T47D (cell line): ENCODE data around the gene FKBP1B.
"Not testable (repeated sequence)": the region's sequence is repeated elsewhere in the genome, so short reads cannot be mapped to it uniquely, and the experiment has no call there.

Experiments
- DNase-seq, 2 experiments: peaks; one replicate each; pipeline versions ENCODE4 v3.0.0 to v3.0.0-alpha.2; 2011 to 2012; ENCODE audit warnings: low read depth in 1 of 2, low spot score in 1 of 2
- JUND ChIP-seq: IDR thresholded peaks from 2 replicates; pipeline ENCODE4 v1.6.1; 2012; ENCODE audit warnings: low read depth
- in situ Hi-C: cut with HindIII; loops from 2 replicates; pipeline ENCODE4 v1.10.0; 2016; ENCODE audit warnings: low sequenced_read_pairs, low pct_unique_long_range_greater_than_20kb

FKBP1B gene

DNA sequence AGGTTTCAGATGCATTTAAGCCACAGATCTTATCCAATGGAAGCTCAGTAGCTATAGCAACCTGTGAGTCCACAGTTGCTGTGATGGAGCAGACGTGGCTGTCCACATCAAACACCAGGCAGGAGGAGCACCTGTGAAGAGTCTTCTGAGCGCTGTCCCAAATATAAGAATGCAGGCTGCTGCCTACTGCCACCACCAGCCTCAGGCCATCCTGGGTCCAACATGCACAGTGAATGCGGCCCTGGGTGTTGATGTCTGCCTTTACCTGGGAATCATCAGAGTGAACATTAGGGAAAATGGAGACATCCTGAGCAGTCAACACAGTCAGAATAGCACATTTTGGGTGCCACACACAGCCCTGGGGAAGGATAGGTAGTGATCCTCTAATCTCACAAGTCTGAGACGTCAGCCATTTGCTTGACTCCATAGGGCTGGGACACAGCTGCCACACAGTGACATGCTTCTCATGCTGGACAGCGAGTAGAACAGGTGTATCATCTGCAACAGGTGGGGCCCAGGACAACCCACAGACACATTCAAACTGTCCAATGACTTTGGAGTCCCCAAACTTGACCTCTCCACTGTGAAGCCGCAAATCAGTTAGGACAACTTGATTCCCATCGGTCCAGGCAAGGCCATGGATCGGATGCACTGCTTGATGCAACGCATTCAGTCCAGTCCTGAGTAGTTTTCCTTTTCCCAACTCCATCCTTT is 10.6 kb upstream of the FKBP1B start:
- TF ChIP-seq JUND, result no peak
- DNase-seq, result no peak
- in situ Hi-C loops, result no loop called here

DNA sequence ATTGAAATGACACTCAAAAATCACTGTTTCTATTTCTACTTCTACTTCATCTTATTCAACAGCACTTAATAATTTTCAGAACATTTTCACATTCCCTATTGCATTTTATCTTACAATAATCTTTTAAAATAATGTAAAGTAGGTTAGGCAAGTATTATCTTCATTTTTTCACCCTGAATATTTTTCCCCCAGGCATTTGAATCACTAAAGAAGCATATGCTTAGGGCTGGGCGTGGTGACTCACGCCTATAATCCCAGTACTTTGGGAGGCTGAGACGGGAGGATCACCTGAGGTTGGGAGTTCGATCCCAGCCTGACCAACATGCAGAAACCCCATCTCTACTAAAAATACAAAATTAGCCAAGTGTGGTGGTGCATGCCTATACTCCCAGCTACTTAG is 9.0 kb upstream of the FKBP1B start:
- DNase-seq, result no peak
- no peak for TF ChIP-seq JUND
- in situ Hi-C loops, result no loop called here

DNA sequence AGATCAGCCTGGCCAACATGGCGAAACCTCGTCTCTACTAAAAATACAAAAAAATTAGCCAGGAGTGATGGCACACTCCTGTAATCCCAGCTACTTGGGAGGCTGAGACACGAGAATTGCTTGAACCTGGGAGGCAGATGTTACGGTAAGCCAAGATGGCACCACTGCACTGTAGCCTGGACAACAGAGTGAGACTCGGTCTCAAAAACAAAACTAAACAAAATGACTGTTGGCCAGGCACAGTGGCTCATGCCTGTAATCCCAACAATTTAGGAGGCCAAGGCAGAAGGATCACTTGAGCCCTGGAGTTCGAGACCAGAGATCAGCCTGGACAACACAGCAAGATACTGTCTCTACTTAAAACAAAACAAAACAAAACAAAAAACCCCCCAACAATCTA is 6.4 kb upstream of the FKBP1B start:
- DNase-seq, in situ Hi-C loops: not testable (repeated sequence)

DNA sequence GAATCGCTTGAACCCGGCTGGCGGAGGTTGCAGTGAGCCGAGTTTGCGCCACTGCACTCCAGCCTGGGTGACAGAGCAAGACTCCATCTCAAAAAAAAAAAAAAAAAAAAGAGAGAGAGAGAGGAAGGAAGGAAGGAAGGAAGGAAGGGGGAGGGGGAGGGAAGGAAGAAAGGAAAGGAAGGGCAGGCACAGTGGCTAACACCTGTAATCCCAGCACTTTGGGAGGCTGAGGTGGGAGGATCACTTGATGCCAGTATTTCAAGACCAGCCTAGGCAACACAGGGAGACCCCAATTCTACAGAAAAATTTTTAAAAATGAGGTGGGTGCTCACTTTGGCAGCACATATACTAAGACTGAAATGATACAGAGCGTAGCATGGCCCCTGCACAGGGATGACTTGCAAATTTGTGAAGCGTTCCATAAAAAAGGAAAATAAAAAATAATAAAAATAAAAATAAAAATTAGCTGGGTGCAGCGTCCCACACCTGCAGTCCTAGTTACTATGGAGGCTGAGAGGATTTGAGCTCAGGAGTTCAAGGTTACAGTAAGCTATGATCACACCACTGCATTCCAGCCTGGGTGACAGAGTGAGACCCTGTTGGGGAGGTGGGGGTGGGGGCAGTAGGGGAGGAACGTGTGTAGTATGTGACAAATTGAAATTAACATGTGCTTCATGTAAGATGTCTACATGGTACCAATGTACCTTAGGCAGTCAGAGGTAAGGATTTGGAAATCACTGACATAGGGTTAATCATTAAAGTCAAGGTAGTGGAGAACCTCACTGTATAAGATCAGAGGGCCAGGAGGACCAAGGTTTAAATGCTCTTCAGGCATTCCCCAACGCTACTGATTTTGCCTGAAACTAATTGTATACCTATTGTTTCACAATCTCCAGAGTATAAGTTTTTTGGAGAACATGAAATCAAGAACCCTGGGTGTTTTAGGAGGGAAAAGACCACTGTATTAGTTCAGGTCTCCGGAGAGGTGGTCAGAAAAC is 3.7 kb upstream of the FKBP1B start:
- DNase-seq, result no peak
- in situ Hi-C loops, result no loop called here
- TF ChIP-seq JUND, result no peak

DNA sequence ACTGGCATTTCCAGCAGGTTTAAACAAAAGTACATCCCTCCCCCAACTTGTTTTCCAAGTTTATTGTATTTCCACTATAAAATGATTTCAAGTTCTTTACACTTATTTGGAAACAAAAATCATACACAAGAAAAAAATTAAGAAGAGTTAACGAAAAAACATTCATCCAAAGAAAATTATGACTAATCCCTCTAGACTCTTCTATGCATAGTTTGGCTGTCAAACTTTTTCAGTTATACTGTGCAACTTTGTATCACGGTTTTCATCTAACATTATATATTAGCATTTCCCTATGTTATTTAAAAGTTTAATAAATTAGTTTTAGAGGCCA is 3.0 kb upstream of the FKBP1B start:
- DNase-seq, result no peak
- in situ Hi-C loops, result no loop called here
- no peak for TF ChIP-seq JUND

DNA sequence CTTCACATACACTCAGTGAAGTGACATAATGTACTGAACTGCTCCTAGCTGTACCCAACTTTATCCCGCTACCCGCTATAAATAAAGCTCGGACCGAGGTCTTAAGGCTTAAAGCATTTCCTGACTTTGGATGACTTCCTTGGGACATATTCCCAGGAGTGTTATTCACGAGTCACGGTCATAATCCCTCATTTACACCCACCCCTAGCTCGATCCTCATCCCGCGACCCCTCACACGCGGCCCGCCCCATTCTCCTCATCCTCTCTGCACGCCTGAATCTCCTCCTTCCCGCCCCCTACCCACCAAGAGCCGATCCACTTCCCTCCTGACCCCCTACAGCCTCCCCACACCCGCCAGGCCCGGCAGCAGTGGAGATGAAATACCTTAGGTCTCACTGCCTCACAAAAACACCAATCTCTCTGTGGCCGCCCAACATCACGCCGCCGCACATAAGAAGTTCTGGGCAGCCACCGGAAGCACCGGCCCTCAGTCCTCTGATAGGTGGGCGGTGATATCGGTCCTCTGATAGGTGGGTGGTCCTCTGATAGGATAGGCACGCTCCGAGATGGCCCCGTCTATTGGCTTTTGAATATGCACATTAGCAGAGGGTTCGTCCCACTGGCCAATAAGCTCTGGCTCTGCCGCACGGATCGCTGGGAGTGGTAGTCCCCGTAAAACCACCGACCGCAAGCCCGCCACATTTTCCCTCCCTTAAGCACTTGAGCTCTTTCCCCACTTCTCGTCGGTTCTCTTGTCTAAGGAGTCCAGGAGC is 2.4 kb upstream of the FKBP1B start, which contains the start of gene WDCP:
Gene WDCP, minus strand, starts transcription at position 462 of the 773 bp plus-strand sequence. CDS start 7,897 bp downstream, outside the sequence.
- DNase-seq, result peak; percentile 52 to 96
- no peak for TF ChIP-seq JUND
- in situ Hi-C loops, result no loop called here

DNA sequence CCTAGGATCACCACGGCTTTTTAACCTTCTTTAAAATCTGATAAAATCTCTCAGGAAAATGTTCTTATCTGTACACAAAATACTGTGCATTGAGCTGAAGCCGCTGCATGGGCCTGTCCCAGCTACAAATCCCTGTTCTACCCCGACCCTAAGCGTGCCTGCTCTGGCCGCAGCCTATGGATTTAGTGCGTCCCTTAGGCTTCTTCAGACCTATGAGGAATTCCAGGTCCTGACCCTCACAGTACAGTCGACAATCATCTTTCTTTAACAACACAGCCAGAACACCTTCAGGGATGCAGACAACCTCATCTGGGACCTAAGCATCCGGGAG is 1.9 kb upstream of the FKBP1B start:
- in situ Hi-C loops, result no loop called here
- peak in 1 of 2 experiments; percentile 30 for DNase-seq
- TF ChIP-seq JUND, result no peak

DNA sequence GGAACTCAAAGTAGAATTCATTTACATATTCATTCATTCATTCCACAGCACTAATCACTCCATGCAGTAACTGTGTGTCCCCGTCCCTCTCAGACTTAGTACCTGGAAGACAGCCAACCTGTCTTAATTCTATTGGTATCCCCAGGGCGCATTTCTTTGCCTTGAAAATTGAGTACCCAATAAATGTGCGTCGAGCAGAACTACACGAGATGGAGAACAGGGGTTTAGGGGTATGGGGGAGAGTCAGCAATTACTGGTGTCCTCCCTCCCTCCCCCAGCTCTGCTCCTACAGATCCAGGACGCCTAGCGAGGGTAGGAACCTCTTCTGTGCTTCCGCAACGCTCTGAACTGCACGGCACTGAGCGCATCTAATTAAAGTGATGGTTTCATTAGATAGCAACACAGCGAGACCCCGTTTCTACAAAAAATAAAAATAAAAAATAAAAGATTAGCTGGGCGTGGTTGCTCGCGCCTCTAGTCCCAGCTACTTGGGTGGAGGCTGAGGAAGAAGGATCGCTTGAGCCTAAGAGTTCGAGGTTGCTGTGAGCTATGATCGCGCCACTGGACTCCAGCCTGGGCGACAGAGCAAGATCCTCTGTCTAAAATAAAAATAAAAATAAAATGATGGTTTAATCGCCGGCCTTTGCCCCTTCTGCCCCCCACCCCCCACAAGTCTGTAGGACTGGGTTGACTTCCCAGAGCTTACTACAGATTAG is 614 bp upstream of the FKBP1B start:
- DNase-seq, result no peak
- in situ Hi-C loops, result no loop called here
- no peak for TF ChIP-seq JUND

DNA sequence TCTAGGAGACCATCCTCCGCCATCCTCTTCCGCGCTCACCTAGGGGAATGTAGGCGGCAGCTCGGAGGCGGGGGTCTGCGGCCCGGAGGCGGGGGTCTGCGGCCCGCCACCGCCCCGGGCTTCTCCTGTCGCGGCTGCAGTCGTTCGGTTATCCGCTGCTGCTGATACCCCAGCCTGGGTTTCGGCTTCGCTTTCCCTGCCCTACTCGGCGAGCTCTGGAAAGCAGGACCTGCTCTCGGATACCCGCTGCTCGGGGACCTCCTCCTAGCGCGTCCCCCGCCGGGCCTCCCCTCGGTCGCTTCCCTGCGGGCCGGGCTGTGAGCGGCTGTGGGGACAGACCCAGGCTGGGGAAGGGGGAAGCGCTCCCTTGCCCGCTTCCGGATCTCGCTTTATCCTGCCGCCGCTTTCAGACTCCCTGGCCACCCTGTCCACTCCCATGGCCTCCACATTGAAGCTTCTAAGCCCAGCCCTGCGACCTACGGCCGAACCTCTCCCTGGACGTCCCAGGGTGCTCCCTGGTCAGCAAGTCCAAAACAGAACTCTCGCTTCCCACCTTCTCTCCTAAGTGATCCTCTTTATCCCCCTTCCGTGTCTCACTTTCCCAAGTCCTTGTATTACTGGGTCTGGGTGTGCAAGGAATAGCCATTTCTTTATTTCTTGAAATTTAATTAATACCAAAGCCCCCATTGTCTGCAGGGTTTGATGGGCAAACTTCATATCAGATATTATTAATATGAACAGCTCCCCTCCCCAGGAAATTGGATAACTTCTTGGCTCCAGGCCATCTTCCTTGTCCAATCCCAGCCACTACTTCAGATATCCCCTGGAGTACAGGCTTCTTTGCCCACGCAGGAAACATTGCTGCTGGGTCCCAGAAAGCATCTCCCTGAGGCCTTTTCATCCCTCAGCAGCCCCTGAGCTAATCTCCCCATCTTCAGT is 769 bp downstream of the FKBP1B start:
- DNase-seq, result no peak
- in situ Hi-C loops, result no loop called here
- no peak for TF ChIP-seq JUND

DNA sequence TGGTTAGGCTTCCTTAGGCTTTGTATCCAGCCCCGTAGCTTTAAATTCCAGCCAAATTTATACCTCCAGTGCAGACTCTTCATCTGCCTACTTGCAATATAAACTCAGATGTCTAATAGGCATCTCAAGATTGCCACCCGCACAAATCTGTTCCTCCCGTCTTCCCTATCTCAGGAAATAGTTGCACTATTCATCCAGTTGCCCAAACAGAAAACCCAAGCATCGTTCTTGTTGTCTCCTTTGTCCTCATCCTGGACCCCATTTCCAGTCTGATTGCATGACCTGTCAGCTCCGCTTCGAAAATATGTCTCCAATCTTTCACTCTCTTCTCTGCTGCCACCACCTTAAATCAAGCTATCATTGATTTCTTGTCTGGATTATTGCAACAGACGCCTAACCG is 2.3 kb downstream of the FKBP1B start:
- DNase-seq, result no peak
- TF ChIP-seq JUND, result no peak
- in situ Hi-C loops, result no loop called here

DNA sequence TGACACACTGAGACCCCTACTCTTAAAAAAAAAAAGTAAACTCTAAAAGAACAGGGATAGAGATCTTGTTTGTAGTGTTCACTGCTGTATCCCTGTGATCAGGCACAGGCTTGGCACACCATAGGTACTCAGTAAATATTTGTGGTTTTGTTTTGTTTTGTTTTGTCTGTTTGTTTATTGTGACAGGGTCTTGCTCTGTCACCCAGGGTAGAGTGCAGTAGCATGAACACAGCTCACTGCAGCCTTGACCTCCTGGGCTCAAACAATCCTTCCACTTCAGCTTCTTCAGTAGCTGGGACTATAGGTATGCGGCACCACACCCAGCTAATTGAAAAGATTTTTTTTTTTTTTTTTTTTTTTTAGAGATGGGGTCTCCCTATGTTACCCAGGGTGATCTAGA is 3.4 kb downstream of the FKBP1B start:
- TF ChIP-seq JUND, result no peak
- DNase-seq, result peak in 1 of 2 experiments; percentile 45
- in situ Hi-C loops, result no loop called here
